ENCODE data around the gene ZKSCAN3. TPM values are rescaled to one million over a fixed set of nuclear protein-coding genes. Genes with fewer than 3 reads are reported as not detected.
"Not testable (repeated sequence)": the region's sequence is repeated elsewhere in the genome, so short reads cannot be mapped to it uniquely, and the experiment has no call there.

The ZKSCAN3 gene
- polyA plus RNA-seq, 1 donor (not counting 4 experiments of a cell fraction or from before 2014, with no cell fraction given) = 3.1 TPM

GRCh38 chr6:28401172-28401571 lies 51.4 kb downstream of the ZKSCAN3 start:
- no peaks in the 10 kb centered on the region for H3K9me3 ChIP-seq (ENCODE audit: control insufficient read depth, low read depth, low read length)
- no peak overlapping the region for H3K9ac ChIP-seq (ENCODE audit: control insufficient read depth, extremely low read depth, insufficient read depth, low read length)
- no peaks in the 10 kb centered on the region for H3K9me1 ChIP-seq (ENCODE audit: control insufficient read depth, extremely low read depth, insufficient read depth, low read length)
- peaks cover 14% of the 10 kb centered on the region for H3K79me2 ChIP-seq (ENCODE audit: control insufficient read depth, insufficient read depth, low read length)
- H3K4me2 ChIP-seq (ENCODE audit: control insufficient read depth, extremely low read depth, insufficient read depth, low read depth, low read length) = no peak overlapping the region
- DNase-seq (ENCODE audit: low read depth, low spot score) (no peak), FAIRE-seq (no peak)
- no peaks in the 10 kb centered on the region for H3K27me3 ChIP-seq (ENCODE audit: control insufficient read depth, extremely low read depth, insufficient read depth, low read length)
- dilution Hi-C loops (cut with MboI; ENCODE audit: extremely low pct_ligation_motif_present, low sequenced_read_pairs) = no loop called here
- no peak overlapping the region for H3K27ac ChIP-seq (ENCODE audit: control insufficient read depth, insufficient read depth, low read length)
- TF ChIP-seq EZH2 (IDR thresholded peaks at IDR 0.05; ENCODE audit: low read length) (no peak), CTCF (optimal IDR thresholded peaks at IDR 0.05 in 1 of 3, IDR thresholded peaks at IDR 0.05 in 1 of 3, conservative IDR thresholded peaks at IDR 0.05 in 1 of 3; ENCODE audit: extremely low read depth in 1 of 3, insufficient read depth in 2 of 3, low read length in 3 of 3) (no peak)
- H2AFZ ChIP-seq (ENCODE audit: control insufficient read depth, low read length) = no peak overlapping the region
- no peaks in the 10 kb centered on the region for H3K36me3 ChIP-seq (ENCODE audit: control insufficient read depth in 2 of 2, extremely low read depth in 1 of 2, insufficient read depth in 2 of 2, low read length in 2 of 2)
- no peaks in the 10 kb centered on the region for H4K20me1 ChIP-seq (ENCODE audit: control insufficient read depth, extremely low read depth, insufficient read depth, low read length)
- peaks cover 19% of the 10 kb centered on the region for H3K4me1 ChIP-seq (ENCODE audit: control insufficient read depth, extremely low read depth, insufficient read depth, low read length)
- H3K4me3 ChIP-seq (ENCODE audit: control insufficient read depth in 2 of 3, extremely low read depth in 1 of 3, insufficient read depth in 2 of 3, low read depth in 1 of 3, low read length in 3 of 3) = no peak overlapping the region

- no peak for FAIRE-seq
- DNase-seq (ENCODE audit: low read depth, low spot score) = no peak
- Histone ChIP-seq H3K79me2 (ENCODE audit: control insufficient read depth, insufficient read depth, low read length) (peaks cover 10% of the 10 kb centered on the region), H3K4me3 (ENCODE audit: control insufficient read depth in 2 of 3, extremely low read depth in 1 of 3, insufficient read depth in 2 of 3, low read depth in 1 of 3, low read length in 3 of 3) (no peak overlapping the region), H3K4me2 (ENCODE audit: control insufficient read depth, extremely low read depth, insufficient read depth, low read depth, low read length) (no peak overlapping the region), H3K9ac (ENCODE audit: control insufficient read depth, extremely low read depth, insufficient read depth, low read length) (no peak overlapping the region), H3K27me3 (ENCODE audit: control insufficient read depth, extremely low read depth, insufficient read depth, low read length) (no peaks in the 10 kb centered on the region), H3K9me1 (ENCODE audit: control insufficient read depth, extremely low read depth, insufficient read depth, low read length) (no peaks in the 10 kb centered on the region), H3K36me3 (ENCODE audit: control insufficient read depth in 2 of 2, extremely low read depth in 1 of 2, insufficient read depth in 2 of 2, low read length in 2 of 2) (no peaks in the 10 kb centered on the region), H2AFZ (ENCODE audit: control insufficient read depth, low read length) (no peak overlapping the region), H3K27ac (ENCODE audit: control insufficient read depth, insufficient read depth, low read length) (no peak overlapping the region), H3K4me1 (ENCODE audit: control insufficient read depth, extremely low read depth, insufficient read depth, low read length) (peaks cover 10% of the 10 kb centered on the region), H4K20me1 (ENCODE audit: control insufficient read depth, extremely low read depth, insufficient read depth, low read length) (no peaks in the 10 kb centered on the region), H3K9me3 (ENCODE audit: control insufficient read depth, low read depth, low read length) (no peaks in the 10 kb centered on the region)
- dilution Hi-C loops (cut with MboI; ENCODE audit: extremely low pct_ligation_motif_present, low sequenced_read_pairs) = no loop called here
- no peak for TF ChIP-seq CTCF (optimal IDR thresholded peaks at IDR 0.05 in 1 of 3, IDR thresholded peaks at IDR 0.05 in 1 of 3, conservative IDR thresholded peaks at IDR 0.05 in 1 of 3; ENCODE audit: extremely low read depth in 1 of 3, insufficient read depth in 2 of 3, low read length in 3 of 3)
- no peak for TF ChIP-seq EZH2 (IDR thresholded peaks at IDR 0.05; ENCODE audit: low read length)
Measured at GRCh38 chr6:28402197-28402596, 52.5 kb downstream of the ZKSCAN3 start.

GRCh38 chr6:28403923-28404322 lies 54.2 kb downstream of the ZKSCAN3 start:
- H3K27me3 ChIP-seq (ENCODE audit: control insufficient read depth, extremely low read depth, insufficient read depth, low read length); H2AFZ ChIP-seq (ENCODE audit: control insufficient read depth, low read length); H3K9me1 ChIP-seq (ENCODE audit: control insufficient read depth, extremely low read depth, insufficient read depth, low read length); H3K4me1 ChIP-seq (ENCODE audit: control insufficient read depth, extremely low read depth, insufficient read depth, low read length); H3K9me3 ChIP-seq (ENCODE audit: control insufficient read depth, low read depth, low read length); H3K36me3 ChIP-seq (ENCODE audit: control insufficient read depth in 2 of 2, extremely low read depth in 1 of 2, insufficient read depth in 2 of 2, low read length in 2 of 2); FAIRE-seq; dilution Hi-C loops (cut with MboI; ENCODE audit: extremely low pct_ligation_motif_present, low sequenced_read_pairs); H3K4me2 ChIP-seq (ENCODE audit: control insufficient read depth, extremely low read depth, insufficient read depth, low read depth, low read length); H3K9ac ChIP-seq (ENCODE audit: control insufficient read depth, extremely low read depth, insufficient read depth, low read length); H3K79me2 ChIP-seq (ENCODE audit: control insufficient read depth, insufficient read depth, low read length); H3K27ac ChIP-seq (ENCODE audit: control insufficient read depth, insufficient read depth, low read length); H4K20me1 ChIP-seq (ENCODE audit: control insufficient read depth, extremely low read depth, insufficient read depth, low read length); H3K4me3 ChIP-seq (ENCODE audit: control insufficient read depth in 2 of 3, extremely low read depth in 1 of 3, insufficient read depth in 2 of 3, low read depth in 1 of 3, low read length in 3 of 3); DNase-seq (ENCODE audit: low read depth, low spot score): not testable (repeated sequence)

Data from keratinocyte (primary cell).